Endothelial cell of hepatic sinusoid (primary cell): ENCODE measurements around the gene TFCP2L1.

Experiments used
- in situ Hi-C: cut with HindIII; loops from 2 replicates; pipeline ENCODE4 v1.10.0; 2017; ENCODE audit warnings: low sequenced_read_pairs

TFCP2L1 gene

GRCh38 chr2:121185111-121185510, 99.9 kb downstream of the TFCP2L1 start:
- in situ Hi-C loops: no loop called here

- in situ Hi-C loops: no loop called here
Observed at GRCh38 chr2:121184248-121184862, 100.6 kb downstream of the TFCP2L1 start.

GRCh38 chr2:121182520-121182919, 102.5 kb downstream of the TFCP2L1 start:
- in situ Hi-C loops: no loop called here

GRCh38 chr2:121179467-121179866, 105.5 kb downstream of the TFCP2L1 start:
- in situ Hi-C loops: loop anchor here (5.0 kb wide), 1 partner anchor 63 kb away; no protein-coding TSS in a partner anchor

GRCh38 chr2:121178730-121179129, 106.3 kb downstream of the TFCP2L1 start:
- in situ Hi-C loops: loop anchor here (5.0 kb wide), 1 partner anchor 64 kb away; no protein-coding TSS in a partner anchor

- in situ Hi-C loops: loop anchor here (5.0 kb wide), 1 partner anchor 64 kb away; no protein-coding TSS in a partner anchor
Observed at GRCh38 chr2:121177896-121178295, 107.1 kb downstream of the TFCP2L1 start.

- in situ Hi-C loops: loop anchor here (5.0 kb wide), 1 partner anchor 67 kb away; no protein-coding TSS in a partner anchor
Observed at GRCh38 chr2:121175326-121175725, 109.7 kb downstream of the TFCP2L1 start.

- in situ Hi-C loops: no loop called here
Observed at GRCh38 chr2:121173806-121174205, 111.2 kb downstream of the TFCP2L1 start.

GRCh38 chr2:121173112-121173511, 111.9 kb downstream of the TFCP2L1 start:
- in situ Hi-C loops: no loop called here

GRCh38 chr2:121172456-121172855, 112.5 kb downstream of the TFCP2L1 start:
- in situ Hi-C loops: no loop called here

- in situ Hi-C loops: no loop called here
Observed at GRCh38 chr2:121171625-121172119, 113.3 kb downstream of the TFCP2L1 start.

GRCh38 chr2:121170577-121170976, 114.4 kb downstream of the TFCP2L1 start:
- in situ Hi-C loops: no loop called here

- in situ Hi-C loops: no loop called here
Observed at GRCh38 chr2:121167411-121167810, 117.6 kb downstream of the TFCP2L1 start.
